GM23338 (cell line): ENCODE measurements around the gene C2orf72. TPM values are rescaled to one million over a fixed set of nuclear protein-coding genes. Genes with fewer than 3 reads are reported as not detected.

ENCODE experiments used
- ATAC-seq: fragments of 200-7000 bp; cut with Tn5 transposase; 3 replicates; pipeline ENCODE4 v1.9.1; 2020
- DNase-seq: peaks from one replicate; pipeline ENCODE4 v3.0.0-alpha.2; 2015; ENCODE audit warnings: low spot score
- H2AFZ ChIP-seq: fragments of 200-600 bp; sonication (generic); 2 replicates; pipeline ENCODE4 v1.8.0; 2016; ENCODE audit warnings: antibody characterized with exemption, mild to moderate bottlenecking, moderate library complexity
- H3F3A ChIP-seq: fragments of 200-600 bp; sonication (generic); replicated peaks from 2 replicates; pipeline ENCODE4 v1.8.0; 2017; ENCODE audit warnings: antibody characterized with exemption, mixed run types, low read depth
- H3K27ac ChIP-seq: fragments of 200-600 bp; sonication (generic); 2 replicates; pipeline ENCODE4 v1.6.1; 2016; ENCODE audit warnings: low read depth
- H3K27me3 ChIP-seq: fragments of 200-600 bp; sonication (generic); 2 replicates; pipeline ENCODE4 v1.8.0; 2016; ENCODE audit warnings: mild to moderate bottlenecking, mixed run types, moderate library complexity; ENCODE audit not compliant: insufficient read depth
- H3K36me3 ChIP-seq: fragments of 200-600 bp; sonication (generic); 2 replicates; pipeline ENCODE4 v1.8.0; 2016; ENCODE audit warnings: mild to moderate bottlenecking; ENCODE audit not compliant: insufficient read depth
- H3K4me1 ChIP-seq: fragments of 200-600 bp; sonication (generic); 2 replicates; pipeline ENCODE4 v1.8.0; 2016; ENCODE audit warnings: mild to moderate bottlenecking, moderate library complexity; ENCODE audit not compliant: insufficient read depth
- H3K4me2 ChIP-seq: fragments of 200-600 bp; sonication (generic); 2 replicates; pipeline ENCODE4 v1.7.1; 2017; ENCODE audit warnings: mixed run types
- H3K4me3 ChIP-seq: fragments of 200-600 bp; sonication (generic); 2 replicates; pipeline ENCODE4 v1.6.1; 2016; ENCODE audit warnings: mixed run types
- H3K79me2 ChIP-seq: fragments of 200-600 bp; sonication (generic); replicated peaks from 2 replicates; pipeline ENCODE4 v1.8.0; 2017; ENCODE audit warnings: mild to moderate bottlenecking; ENCODE audit not compliant: insufficient read depth
- H3K9me2 ChIP-seq: fragments of 200-600 bp; sonication (generic); 2 replicates; pipeline ENCODE4 v1.8.0; 2017; ENCODE audit not compliant: insufficient read depth
- H4K20me1 ChIP-seq: fragments of 200-600 bp; sonication (generic); replicated peaks from 2 replicates; pipeline ENCODE4 v1.8.0; 2017; ENCODE audit warnings: mild to moderate bottlenecking; ENCODE audit not compliant: insufficient read depth
- H3K27ac Mint-ChIP-seq: 2 replicates; pipeline ENCODE4 v1.8.0; 2020; ENCODE audit warnings: inconsistent platforms, mild to moderate bottlenecking, moderate library complexity, mixed read lengths
- H3K27me3 Mint-ChIP-seq: 3 replicates; pipeline ENCODE4 v1.8.0; 2022; ENCODE audit warnings: low read depth, mild to moderate bottlenecking, moderate library complexity, mixed read lengths, inconsistent platforms; ENCODE audit not compliant: insufficient read depth, poor library complexity
- H3K36me3 Mint-ChIP-seq: 3 replicates; pipeline ENCODE4 v1.8.0; 2021; ENCODE audit warnings: low read depth, mild to moderate bottlenecking, inconsistent platforms, moderate library complexity, mixed read lengths
- H3K4me1 Mint-ChIP-seq: 3 replicates; pipeline ENCODE4 v1.8.0; 2020; ENCODE audit warnings: mild to moderate bottlenecking, inconsistent platforms, mixed read lengths
- H3K4me3 Mint-ChIP-seq: 3 replicates; pipeline ENCODE4 v1.8.0; 2021; ENCODE audit warnings: moderate library complexity, mild to moderate bottlenecking, inconsistent platforms, mixed read lengths
- H3K9me3 Mint-ChIP-seq: 3 replicates; pipeline ENCODE4 v1.8.0; 2020; ENCODE audit warnings: moderate library complexity, mild to moderate bottlenecking, inconsistent platforms, mixed read lengths
- CREB1 ChIP-seq: fragments of 250-450 bp; sonication (Bioruptor Pico); IDR thresholded peaks from 2 replicates; pipeline ENCODE4 v1.5.0; 2020; ENCODE audit warnings: low read depth, mild to moderate bottlenecking, moderate library complexity
- ETS1 ChIP-seq: IDR thresholded peaks from 2 replicates; pipeline ENCODE4 v1.6.1; 2016; ENCODE audit warnings: antibody characterized with exemption
- EZH2 ChIP-seq: fragments of 200-600 bp; sonication (generic); IDR thresholded peaks from one replicate; pipeline ENCODE4 v1.8.0; 2017; ENCODE audit warnings: antibody characterized with exemption, mild to moderate bottlenecking, low read depth; ENCODE audit not compliant: unreplicated experiment
- EZH2phosphoT487 ChIP-seq: fragments of 200-600 bp; sonication (generic); IDR thresholded peaks from one replicate; pipeline ENCODE4 v1.8.1; 2018; ENCODE audit warnings: antibody characterized with exemption; ENCODE audit not compliant: unreplicated experiment
- JUNB ChIP-seq: IDR thresholded peaks from one replicate; pipeline ENCODE4 v1.6.1; 2016; ENCODE audit warnings: antibody characterized with exemption; ENCODE audit not compliant: unreplicated experiment
- NANOG ChIP-seq: IDR thresholded peaks from 2 replicates; pipeline ENCODE4 v1.6.1; 2016; ENCODE audit warnings: antibody characterized with exemption, borderline replicate concordance
- ZNF114 ChIP-seq: fragments of 250-450 bp; sonication (Bioruptor Pico); IDR thresholded peaks from 2 replicates; pipeline ENCODE4 v1.5.0; 2020; ENCODE audit warnings: mild to moderate bottlenecking, moderate library complexity
- ZNF331 ChIP-seq: fragments of 250-450 bp; sonication (Bioruptor Pico); IDR thresholded peaks from 2 replicates; pipeline ENCODE4 v1.5.0; 2020; ENCODE audit warnings: low read depth, mild to moderate bottlenecking, moderate library complexity
- ZNF462 ChIP-seq: fragments of 250-450 bp; sonication (Bioruptor Pico); IDR thresholded peaks from 2 replicates; pipeline ENCODE4 v1.5.0; 2020; ENCODE audit warnings: mild to moderate bottlenecking, moderate library complexity
- polyA plus RNA-seq: library from polyadenylated mRNA; unstranded; fragments of >200 nt; fragmentation: Nextera tagmentation; extraction: Ambion mirVana; gene quantifications from 2 replicates; pipeline ENCODE4 v1.2.1, GENCODE V29; 2016
- total RNA-seq: library from RNA; depleted of rRNA; stranded (reverse); fragments of >200 nt; shearing (Covaris generic); gene quantifications from 2 replicates; pipeline ENCODE4 v1.2.3, GENCODE V29; 2014

C2orf72 gene
- total and polyA plus RNA-seq, 2 experiments from 2014 or later: 0.37 to 1.4 TPM

GRCh38 chr2:230989731-230990130, 47.6 kb upstream of the C2orf72 start:
- Mint-ChIP-seq H3K4me1 (peaks cover 18% of the 10 kb centered on the region), H3K27ac (no peak overlapping the region), H3K27me3 (peaks cover 9% of the 10 kb centered on the region), H3K4me3 (no peak overlapping the region), H3K36me3 (no peaks in the 10 kb centered on the region), H3K9me3 (no peaks in the 10 kb centered on the region)
- no peaks in the 10 kb centered on the region for H3K79me2 ChIP-seq
- DNase-seq: no peak
- peaks cover 5% of the 10 kb centered on the region for H3K4me1 ChIP-seq
- H2AFZ ChIP-seq: peak overlapping the region; percentile 86
- 0 out of 2 replicates have a peak, but pooled peaks cover 4% of the 10 kb centered on the region for H3F3A ChIP-seq
- no peaks in the 10 kb centered on the region for H4K20me1 ChIP-seq
- H3K27me3 ChIP-seq: no peaks in the 10 kb centered on the region
- no peaks in the 10 kb centered on the region for H3K9me2 ChIP-seq
- no peak overlapping the region for H3K4me3 ChIP-seq
- no peaks in the 10 kb centered on the region for H3K36me3 ChIP-seq
- H3K27ac ChIP-seq: no peak overlapping the region
- no peak for TF ChIP-seq ZNF114
- TF ChIP-seq ETS1: no peak
- H3K4me2 ChIP-seq: no peak overlapping the region
- no peak for ATAC-seq

GRCh38 chr2:230990131-230990898, 47.0 kb upstream of the C2orf72 start:
- peaks cover 14% of the 10 kb centered on the region for H3K4me1 Mint-ChIP-seq
- no peaks in the 10 kb centered on the region for H4K20me1 ChIP-seq
- H3K4me2 ChIP-seq: no peak overlapping the region
- no peak for ATAC-seq
- no peaks in the 10 kb centered on the region for H3K36me3 ChIP-seq
- no peaks in the 10 kb centered on the region for H3K36me3 Mint-ChIP-seq
- H3K27me3 Mint-ChIP-seq: peaks cover 9% of the 10 kb centered on the region
- no peaks in the 10 kb centered on the region for H3K79me2 ChIP-seq
- H3K27me3 ChIP-seq: no peaks in the 10 kb centered on the region
- peaks cover 5% of the 10 kb centered on the region for H3K4me1 ChIP-seq
- no peak overlapping the region for H3K27ac ChIP-seq
- H3K4me3 Mint-ChIP-seq: no peak overlapping the region
- no peak overlapping the region for H3K27ac Mint-ChIP-seq
- no peak overlapping the region for H3K4me3 ChIP-seq
- H3K9me3 Mint-ChIP-seq: no peaks in the 10 kb centered on the region
- no peak for DNase-seq
- 0 out of 2 replicates have a peak, but pooled peaks cover 4% of the 10 kb centered on the region for H3F3A ChIP-seq
- H3K9me2 ChIP-seq: no peaks in the 10 kb centered on the region
- peak overlapping the region; percentile 86 for H2AFZ ChIP-seq
- TF ChIP-seq ZNF114 (no peak), JUNB (no peak), EZH2phosphoT487 (no peak), ZNF462 (CRISPR knock-in tag) (no peak), CREB1 (CRISPR knock-in tag) (no peak), ZNF331 (no peak), EZH2 (no peak), NANOG (no peak), ETS1 (no peak)
